Fibroblast of the aortic adventitia (primary cell): ENCODE data around the gene USP28. TPM values are rescaled to one million over a fixed set of nuclear protein-coding genes. Genes with fewer than 3 reads are reported as not detected.

Source experiments
- DNase-seq: peaks from one replicate; pipeline ENCODE4 v3.0.0-alpha.2; 2010; ENCODE audit warnings: low read depth
- H3K4me3 ChIP-seq: 2 replicates; pipeline ENCODE4 v1.5.1; 2011; ENCODE audit warnings: low read depth, mild to moderate bottlenecking, control low read depth, low read length, moderate library complexity
- CTCF ChIP-seq: IDR thresholded peaks from 2 replicates; pipeline ENCODE4 v1.5.1; 2011; ENCODE audit warnings: mild to moderate bottlenecking, low read length, control low read depth, inconsistent platforms; ENCODE audit not compliant: insufficient read depth
- total RNA-seq: library from RNA; depleted of rRNA; stranded (reverse); fragments of >200 nt; gene quantifications from 2 replicates; pipeline ENCODE4 v1.2.3, GENCODE V29; 2012; ENCODE audit warnings: low replicate concordance

The USP28 gene
- total RNA-seq, 1 donor, result 22.4 TPM

GRCh38 chr11:113840932-113841664 lies 34.3 kb downstream of the USP28 start:
- DNase-seq, result no peak
- no peak for TF ChIP-seq CTCF
- H3K4me3 ChIP-seq, result no peak overlapping the region

GRCh38 chr11:113839842-113840241 lies 35.5 kb downstream of the USP28 start:
- DNase-seq, result no peak
- TF ChIP-seq CTCF, result no peak
- no peak overlapping the region for H3K4me3 ChIP-seq

- no peak for TF ChIP-seq CTCF
- no peak for DNase-seq
- H3K4me3 ChIP-seq, result no peak overlapping the region
These were observed 37.4 kb downstream of the USP28 start for GRCh38 chr11:113838005-113838404.

GRCh38 chr11:113835306-113835705 lies 40.1 kb downstream of the USP28 start:
- no peak for TF ChIP-seq CTCF
- H3K4me3 ChIP-seq, result no peak overlapping the region
- DNase-seq, result no peak

GRCh38 chr11:113833151-113833550 lies 42.2 kb downstream of the USP28 start:
- DNase-seq, result no peak
- TF ChIP-seq CTCF, result no peak
- no peak overlapping the region for H3K4me3 ChIP-seq

- TF ChIP-seq CTCF, result no peak
- no peak overlapping the region for H3K4me3 ChIP-seq
- no peak for DNase-seq
These were observed 44.1 kb downstream of the USP28 start for GRCh38 chr11:113831314-113831713.

- H3K4me3 ChIP-seq, result no peak overlapping the region
- no peak for TF ChIP-seq CTCF
- DNase-seq, result no peak
These were observed 45.6 kb downstream of the USP28 start for GRCh38 chr11:113829751-113830150.
